Tibial nerve (tissue), 4 donors: ENCODE measurements around the gene MICALL2. TPM values are rescaled to one million over a fixed set of nuclear protein-coding genes. Genes with fewer than 3 reads are reported as not detected.

Source experiments
- DNase-seq, 2 donors: peaks; one replicate each; pipeline ENCODE4 v3.0.0-alpha.2; 2019; ENCODE audit warnings: low spot score in 2 of 2
- H3K27ac ChIP-seq, 4 donors: fragments of 200-600 bp; sonication (generic) in 3 of 4; one replicate each; pipeline ENCODE4 v1.5.1; 2017 to 2019; ENCODE audit warnings: mild to moderate bottlenecking in 1 of 4
- H3K27me3 ChIP-seq, 2 donors: fragments of 200-600 bp; sonication (generic) in 1 of 2; one replicate each; pipeline versions ENCODE4 v1.5.1 to v1.6.0; 2017 to 2019
- H3K36me3 ChIP-seq, 3 donors: fragments of 200-600 bp; sonication (generic); one replicate each; pipeline ENCODE4 v1.5.1; 2018 to 2019
- H3K4me1 ChIP-seq, 4 donors: fragments of 200-600 bp; sonication (generic) in 3 of 4; one replicate each; pipeline ENCODE4 v1.5.1; 2017 to 2019
- H3K4me3 ChIP-seq, 4 donors: fragments of 200-600 bp; sonication (generic) in 3 of 4; one replicate each; pipeline ENCODE4 v1.5.1; 2017 to 2019; ENCODE audit warnings: mild to moderate bottlenecking in 1 of 4, moderate library complexity in 1 of 4
- H3K9me3 ChIP-seq, 4 donors: fragments of 200-600 bp; sonication (generic) in 3 of 4; one replicate each; pipeline ENCODE4 v1.5.1; 2017 to 2019
- CTCF ChIP-seq, 5 experiments: fragments of 200-600 bp in 3 of 5; fragments of 450-650 bp in 2 of 5; sonication (generic) in 3 of 5; IDR thresholded peaks; one replicate each; pipeline ENCODE4 v1.5.1; 2016 to 2019; ENCODE audit warnings: antibody characterized with exemption in 5 of 5, mild to moderate bottlenecking in 3 of 5, moderate library complexity in 2 of 5
- EP300 ChIP-seq, 2 donors: sonication (generic); formaldehyde crosslinking; IDR thresholded peaks; one replicate each; pipeline ENCODE4 v1.6.1; 2017; ENCODE audit warnings: antibody characterized with exemption in 2 of 2, mild to moderate bottlenecking in 1 of 2
- POLR2A ChIP-seq, 2 donors: fragments of 450-650 bp; IDR thresholded peaks; one replicate each; pipeline ENCODE4 v1.6.1; 2017; ENCODE audit warnings: antibody characterized with exemption in 2 of 2, mild to moderate bottlenecking in 2 of 2, moderate library complexity in 2 of 2
- WGBS, 2 donors: methylation state at CpG; one replicate each; pipeline ENCODE4 v1.1.5; 2018; 5-methylcytosine and 5-hydroxymethylcytosine counted together
- total RNA-seq, 4 donors: library from RNA; depleted of rRNA; stranded (reverse); fragments of >200 nt; gene quantifications; one replicate each; pipeline ENCODE4 v1.1.0, GENCODE V29; 2016

Gene MICALL2
- 100 to 1,000 TPM in 2 of 4 donors, 10 to 100 TPM in 2; 67.6 to 153 (median 104) TPM for total RNA-seq

GRCh38 chr7:1458683-1459511 is at the start of gene MICALL2:
MICALL2 (minus strand) TSS chr7:1459470; CDS start chr7:1459326, 144 bp downstream.
- H3K4me1 ChIP-seq, result peaks cover 0 to 94% (median 76%) of the 10 kb centered on the region in 4 donors
- peak in 1 of 2 donors; percentile 88 for TF ChIP-seq EP300 (IDR thresholded peaks at IDR 0.05)
- no peak for TF ChIP-seq CTCF (IDR thresholded peaks at IDR 0.05)
- TF ChIP-seq POLR2A (IDR thresholded peaks at IDR 0.05), result peak; percentile 80 to 96
- peak within 1 kb of the TSS; percentile 78 to 98 (median 88) for H3K4me3 ChIP-seq
- H3K9me3 ChIP-seq, result no peaks in the 10 kb centered on the region
- H3K27me3 ChIP-seq, result no peaks in the 10 kb centered on the region
- no peaks in the 10 kb centered on the region for H3K36me3 ChIP-seq
- H3K27ac ChIP-seq, result peak within 1 kb of the TSS; percentile 60 to 94 (median 86)
- peak; percentile 61 to 68 for DNase-seq
- WGBS, 2 donors, result 1 to 2% methylated on average over 22 to 33 of the region's 69 CpGs

- Histone ChIP-seq H3K27ac (no peak overlapping the region), H3K4me1 (peaks cover 0 to 26% (median 3%) of the 10 kb centered on the region in 4 donors), H3K27me3 (peaks cover 0 to 13% of the 10 kb centered on the region in 2 donors), H3K9me3 (no peaks in the 10 kb centered on the region), H3K4me3 (no peak overlapping the region), H3K36me3 (no peaks in the 10 kb centered on the region)
- DNase-seq, result no peak
- 70 to 77% methylated on average over 10 of the region's 10 CpGs for WGBS, 2 donors
- TF ChIP-seq EP300 (IDR thresholded peaks at IDR 0.05) (no peak), POLR2A (IDR thresholded peaks at IDR 0.05) (no peak), CTCF (IDR thresholded peaks at IDR 0.05) (no peak)
Observed at GRCh38 chr7:1508277-1508758, 49.0 kb upstream of the MICALL2 start.

GRCh38 chr7:1505731-1506550 is 46.7 kb upstream of the MICALL2 start:
- WGBS, 2 donors, result 71 to 83% methylated on average over 29 to 32 of the region's 35 CpGs
- Histone ChIP-seq H3K4me1 (peaks cover 0 to 40% (median 11%) of the 10 kb centered on the region in 4 donors), H3K4me3 (no peak overlapping the region), H3K27me3 (peaks cover 0 to 1% of the 10 kb centered on the region in 2 donors), H3K36me3 (peaks cover 0 to 21% (median 8%) of the 10 kb centered on the region in 3 donors), H3K27ac (peak overlapping the region in 1 of 4 donors; percentile 19), H3K9me3 (no peaks in the 10 kb centered on the region)
- TF ChIP-seq EP300 (IDR thresholded peaks at IDR 0.05) (no peak), CTCF (IDR thresholded peaks at IDR 0.05) (no peak), POLR2A (IDR thresholded peaks at IDR 0.05) (no peak)
- DNase-seq, result no peak

GRCh38 chr7:1503816-1504775 is 44.8 kb upstream of the MICALL2 start, which contains the start of gene INTS1:
INTS1 (minus strand) TSS chr7:1504389; CDS start chr7:1503960, 429 bp downstream.
- peak within 1 kb of the TSS in 2 of 4 donors; percentile 70 to 75 for H3K27ac ChIP-seq
- peaks cover 0 to 40% (median 11%) of the 10 kb centered on the region in 4 donors for H3K4me1 ChIP-seq
- TF ChIP-seq CTCF (IDR thresholded peaks at IDR 0.05), result peak; percentile 93 to 99 (median 99)
- peak in 1 of 2 donors; percentile 40 for TF ChIP-seq POLR2A (IDR thresholded peaks at IDR 0.05)
- peak; percentile 92 for TF ChIP-seq EP300 (IDR thresholded peaks at IDR 0.05)
- no peaks in the 10 kb centered on the region for H3K9me3 ChIP-seq
- peak within 1 kb of the TSS; percentile 80 to 100 (median 90) for H3K4me3 ChIP-seq
- peaks cover 0 to 39% (median 18%) of the 10 kb centered on the region in 3 donors for H3K36me3 ChIP-seq
- DNase-seq, result peak; percentile 85 to 91
- 1% methylated on average over 65 to 74 of the region's 118 CpGs for WGBS, 2 donors
- no peaks in the 10 kb centered on the region for H3K27me3 ChIP-seq
